Measurements from ENCODE around the gene BIN1. TPM values are rescaled to one million over a fixed set of nuclear protein-coding genes. Genes with fewer than 3 reads are reported as not detected.

BIN1 gene
- polyA plus RNA-seq, 1 donor from 2014 or later, result 61.9 TPM

DNA sequence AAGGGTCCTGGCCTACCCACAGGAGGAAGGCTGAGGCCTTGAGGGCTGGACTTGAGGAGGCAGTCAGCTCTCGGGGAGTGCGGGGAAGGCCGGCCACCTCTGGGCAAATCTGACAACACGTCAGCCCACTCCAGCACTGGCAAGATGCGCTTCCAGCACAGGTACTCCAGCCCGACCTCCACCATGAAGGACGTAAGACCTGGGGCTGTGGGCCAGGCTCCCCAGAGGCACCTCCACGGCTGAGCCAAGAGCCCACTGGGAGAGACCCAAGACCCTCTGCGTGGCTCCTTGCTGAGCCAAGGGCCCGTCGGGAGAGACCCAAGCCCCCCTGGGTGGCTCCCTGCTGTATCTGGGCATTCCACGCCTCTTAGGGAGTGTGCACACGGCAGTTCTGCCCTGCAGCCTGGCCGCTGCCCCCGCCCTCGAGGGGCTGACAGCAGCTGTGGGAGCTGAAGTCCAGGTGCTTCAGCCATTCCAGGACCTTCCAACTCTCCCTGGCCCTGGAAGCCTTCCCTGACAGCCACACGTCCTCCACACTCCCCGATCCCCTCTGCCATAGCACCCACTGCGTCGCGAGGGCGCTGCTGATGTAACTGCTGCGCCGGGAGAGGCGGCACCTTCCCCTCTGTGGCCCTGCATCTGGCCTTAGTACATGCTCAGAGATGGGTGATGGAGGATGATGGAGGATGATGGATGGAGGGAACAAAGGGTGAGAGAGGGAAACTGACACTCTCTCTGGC is 50.2 kb downstream of the BIN1 start:
- Histone ChIP-seq H3F3A (ENCODE audit: insufficient read depth, low read length, poor library complexity, severe bottlenecking) (no peaks in the 10 kb centered on the region), H3K9ac (ENCODE audit: low read length) (no peak overlapping the region), H3K9me3 (ENCODE audit: low read length) (no peaks in the 10 kb centered on the region), H3K4me2 (ENCODE audit: low read length) (no peak overlapping the region), H3K9me2 (ENCODE audit: insufficient read depth, low read length) (no peaks in the 10 kb centered on the region), H2AFZ (ENCODE audit: low read depth, low read length) (no peak overlapping the region), H4K20me1 (ENCODE audit: insufficient read depth) (no peaks in the 10 kb centered on the region), H3K27me3 (ENCODE audit: insufficient read depth, low read depth, low read length) (no peaks in the 10 kb centered on the region), H3K27ac (ENCODE audit: low read length) (no peak overlapping the region), H3K36me3 (ENCODE audit: insufficient read depth, low read length) (no peaks in the 10 kb centered on the region), H3K79me2 (replicated peaks; ENCODE audit: insufficient read depth, low read length) (no peaks in the 10 kb centered on the region), H3K4me3 (ENCODE audit: low read length) (no peak overlapping the region)
- TF ChIP-seq MXI1 (conservative IDR thresholded peaks at IDR 0.05; ENCODE audit: poor library complexity, severe bottlenecking) (no peak), EP300 (conservative IDR thresholded peaks at IDR 0.05; ENCODE audit: poor library complexity, severe bottlenecking) (no peak), POLR2AphosphoS5 (IDR thresholded peaks at IDR 0.05) (no peak), SMC3 (conservative IDR thresholded peaks at IDR 0.05; ENCODE audit: poor library complexity) (no peak), RAD21 (conservative IDR thresholded peaks at IDR 0.05) (no peak)

DNA sequence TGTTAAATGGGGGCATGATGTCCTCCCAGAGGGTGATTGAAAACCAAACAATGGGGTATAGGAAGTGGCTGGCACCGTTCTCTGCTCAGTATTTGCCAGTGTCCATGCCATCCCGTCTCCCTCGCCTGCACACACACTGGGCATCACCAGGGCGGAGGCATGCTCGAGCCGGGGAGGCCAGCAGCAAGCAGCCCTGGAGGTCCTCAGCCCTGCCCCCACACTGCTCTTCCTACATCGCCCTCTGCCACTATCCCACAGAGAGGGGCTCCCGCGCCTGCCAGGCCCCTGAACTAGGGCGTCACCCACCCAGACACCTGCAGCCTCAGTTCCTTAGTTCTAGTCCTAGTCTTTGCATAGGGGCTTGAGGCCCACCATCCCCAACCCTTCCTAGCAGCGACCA is 50.9 kb downstream of the BIN1 start:
- TF ChIP-seq RAD21 (conservative IDR thresholded peaks at IDR 0.05), result no peak
- TF ChIP-seq MXI1 (conservative IDR thresholded peaks at IDR 0.05; ENCODE audit: poor library complexity, severe bottlenecking), result no peak
- no peak for TF ChIP-seq SMC3 (conservative IDR thresholded peaks at IDR 0.05; ENCODE audit: poor library complexity)
- TF ChIP-seq REST (IDR thresholded peaks at IDR 0.05; ENCODE audit: borderline replicate concordance), result no peak
- TF ChIP-seq CTCF (IDR thresholded peaks at IDR 0.05; ENCODE audit: poor library complexity, severe bottlenecking), result no peak
- no peak for TF ChIP-seq EP300 (conservative IDR thresholded peaks at IDR 0.05; ENCODE audit: poor library complexity, severe bottlenecking)
- no peak for TF ChIP-seq EZH2 (IDR thresholded peaks at IDR 0.05; ENCODE audit: borderline replicate concordance, insufficient read depth, low read length, poor library complexity, severe bottlenecking)
- TF ChIP-seq POLR2AphosphoS5 (IDR thresholded peaks at IDR 0.05), result no peak
- TF ChIP-seq TAF1 (IDR thresholded peaks at IDR 0.05; ENCODE audit: low read depth), result no peak
- Histone ChIP-seq H2AFZ (ENCODE audit: low read depth, low read length) (no peak overlapping the region), H3K4me2 (ENCODE audit: low read length) (no peak overlapping the region)

More for the DNA sequence above, 50.9 kb downstream of the BIN1 start:
- Histone ChIP-seq H3K36me3 (ENCODE audit: insufficient read depth, low read length) (no peaks in the 10 kb centered on the region), H3F3A (ENCODE audit: insufficient read depth, low read length, poor library complexity, severe bottlenecking) (no peaks in the 10 kb centered on the region), H3K27me3 (ENCODE audit: insufficient read depth, low read depth, low read length) (no peaks in the 10 kb centered on the region), H3K27ac (ENCODE audit: low read length) (no peak overlapping the region), H4K20me1 (ENCODE audit: insufficient read depth) (no peaks in the 10 kb centered on the region), H3K9ac (ENCODE audit: low read length) (no peak overlapping the region), H3K9me3 (ENCODE audit: low read length) (no peaks in the 10 kb centered on the region), H3K9me2 (ENCODE audit: insufficient read depth, low read length) (no peaks in the 10 kb centered on the region), H3K4me3 (ENCODE audit: low read length) (no peak overlapping the region), H3K79me2 (replicated peaks; ENCODE audit: insufficient read depth, low read length) (no peaks in the 10 kb centered on the region)
